Ovary (tissue), 9 donors: ENCODE results near the gene CNTN5. TPM values are rescaled to one million over a fixed set of nuclear protein-coding genes. Genes with fewer than 3 reads are reported as not detected.

Source experiments
- DNase-seq, 5 donors: peaks; one replicate each; pipeline ENCODE4 v3.0.0-alpha.2; 2019 to 2020
- H3K27ac ChIP-seq, 2 donors: fragments of 200-600 bp; one replicate each; pipeline versions ENCODE4 v1.5.1 to v1.8.0; 2019 to 2022
- H3K27me3 ChIP-seq: fragments of 200-600 bp; one replicate; pipeline ENCODE4 v1.8.0; 2022
- H3K36me3 ChIP-seq: fragments of 200-600 bp; sonication (generic); one replicate; pipeline ENCODE4 v1.5.1; 2019
- H3K4me1 ChIP-seq: one replicate; pipeline ENCODE4 v1.8.1; 2013; ENCODE audit warnings: mild to moderate bottlenecking, moderate library complexity; ENCODE audit not compliant: insufficient read depth
- H3K4me3 ChIP-seq: fragments of 200-600 bp; sonication (generic); one replicate; pipeline ENCODE4 v1.5.1; 2017
- H3K9me3 ChIP-seq, 2 donors: fragments of 200-600 bp in 1 of 2; sonication (generic) in 1 of 2; one replicate each; pipeline versions ENCODE4 v1.5.1 to v1.8.1; 2013 to 2019; ENCODE audit warnings: mild to moderate bottlenecking in 1 of 2, moderate library complexity in 1 of 2
- CTCF ChIP-seq, 3 donors: fragments of 450-650 bp in 2 of 3; fragments of 200-600 bp in 1 of 3; IDR thresholded peaks; one replicate each; pipeline versions ENCODE4 v1.5.1 to v1.8.0; 2016 to 2022; ENCODE audit warnings: antibody characterized with exemption in 3 of 3, mild to moderate bottlenecking in 1 of 3
- EP300 ChIP-seq: sonication (generic); formaldehyde crosslinking; IDR thresholded peaks from one replicate; pipeline ENCODE4 v1.6.1; 2017; ENCODE audit warnings: antibody characterized with exemption
- POLR2A ChIP-seq: fragments of 450-650 bp; IDR thresholded peaks from one replicate; pipeline ENCODE4 v1.6.1; 2017; ENCODE audit warnings: antibody characterized with exemption, mild to moderate bottlenecking, moderate library complexity
- WGBS, 3 donors: extraction: QIAGEN DNeasy Blood & Tissue Kit in 1 of 3; methylation state at CpG; one replicate each; pipeline versions ENCODE4 v1.1.5 to v1.1.7; 2013 to 2017; 5-methylcytosine and 5-hydroxymethylcytosine counted together
- intact Hi-C, 4 donors: fragments of 100-400 bp; cut with DNase I; formaldehyde crosslinking; loops; one replicate each; pipeline versions ENCODE4 v1.11.0 to v1.15.1; 2022 to 2023
- polyA plus RNA-seq, 2 donors: library from polyadenylated mRNA; stranded (reverse); fragments of 200-250 nt in 1 of 2; fragments of 350-450 nt in 1 of 2; fragmentation: Illumina TruSeq in 1 of 2; extraction: RNeasy Lipid Tissue Mini Kit (QIAGEN cat#74804) in 1 of 2; gene quantifications; one replicate each; pipeline ENCODE4 v1.2.3, GENCODE V29; 2013 to 2014
- total RNA-seq, 7 donors: library from RNA; depleted of rRNA in 2 of 7; stranded (reverse); fragments of >200 nt in 2 of 7; fragmentation: NEBNext Ultra II Directional in 3 of 7; extraction: Animal tissue kit (Norgen Biotek cat#: 25700) in 3 of 7; gene quantifications; one replicate each; pipeline versions ENCODE4 v1.1.0 to v1.2.4, GENCODE V29; 2016 to 2023
- donor health status: DM: no; HTN: no; CAD: no; lungs with moderate emphysema.
- donor health status: DM: no; HTN: no; CAD: no.
- donor health status: Bipolar disorder and iron deficiency.
- donor health status: DM: yes; HTN: yes; CAD: no.
- donor health status: DM: no; HTN: no; CAD: no.
- donor health status: DM: yes; HTN: yes; CAD: no.

Gene CNTN5
- total and polyA plus RNA-seq, 9 donors, result 0.02 to 1.1 (median 0.15) TPM; not detected in 5

- Histone ChIP-seq H3K4me1 (no peaks in the 10 kb centered on the region), H3K9me3 (no peaks in the 10 kb centered on the region), H3K27me3 (no peaks in the 10 kb centered on the region), H3K36me3 (no peaks in the 10 kb centered on the region), H3K4me3 (no peak overlapping the region), H3K27ac (no peak overlapping the region)
- intact Hi-C loops, result no loop called here
- DNase-seq, result no peak
- no peak for TF ChIP-seq CTCF (IDR thresholded peaks at IDR 0.05)
- TF ChIP-seq EP300, result no peak
- no peak for TF ChIP-seq POLR2A
Measured at GRCh38 chr11:100152766-100153165, 1132.0 kb downstream of the CNTN5 start.

- no peaks in the 10 kb centered on the region for H3K27me3 ChIP-seq
- no peaks in the 10 kb centered on the region for H3K36me3 ChIP-seq
- no peak overlapping the region for H3K4me3 ChIP-seq
- intact Hi-C loops, result loop anchor here in 1 of 4 donors (1.0 kb wide), 1 partner anchor 18 kb away; no protein-coding TSS in a partner anchor
- no peaks in the 10 kb centered on the region for H3K9me3 ChIP-seq
- no peak overlapping the region for H3K27ac ChIP-seq
- DNase-seq, result no peak
- H3K4me1 ChIP-seq, result no peaks in the 10 kb centered on the region
- TF ChIP-seq POLR2A, result no peak
- TF ChIP-seq CTCF (IDR thresholded peaks at IDR 0.05), result no peak
- TF ChIP-seq EP300, result no peak
Measured at GRCh38 chr11:100163471-100163870, 1142.7 kb downstream of the CNTN5 start.

GRCh38 chr11:100174881-100175280 lies 1154.1 kb downstream of the CNTN5 start:
- DNase-seq, result no peak
- TF ChIP-seq CTCF (IDR thresholded peaks at IDR 0.05) (no peak), EP300 (no peak), POLR2A (no peak)

GRCh38 chr11:100176456-100176855 lies 1155.7 kb downstream of the CNTN5 start:
- TF ChIP-seq EP300 (no peak), CTCF (IDR thresholded peaks at IDR 0.05) (no peak), POLR2A (no peak)
- no peaks in the 10 kb centered on the region for H3K9me3 ChIP-seq
- no peak overlapping the region for H3K27ac ChIP-seq
- no peak overlapping the region for H3K4me3 ChIP-seq
- DNase-seq, result no peak
- no peaks in the 10 kb centered on the region for H3K27me3 ChIP-seq
- intact Hi-C loops, result no loop called here
- no peaks in the 10 kb centered on the region for H3K36me3 ChIP-seq
- no peaks in the 10 kb centered on the region for H3K4me1 ChIP-seq

More at GRCh38 chr11:100174881-100175280, 1154.1 kb downstream of the CNTN5 start:
- Histone ChIP-seq H3K9me3 (no peaks in the 10 kb centered on the region), H3K4me3 (no peak overlapping the region), H3K36me3 (no peaks in the 10 kb centered on the region), H3K4me1 (no peaks in the 10 kb centered on the region), H3K27me3 (no peaks in the 10 kb centered on the region), H3K27ac (no peak overlapping the region)
- intact Hi-C loops, result no loop called here
- 37 to 43% (median 41%) methylated on average over 3 of the region's 3 CpGs for WGBS, 3 donors

- no peak for DNase-seq
- H3K4me1 ChIP-seq, result no peaks in the 10 kb centered on the region
- H3K9me3 ChIP-seq, result no peaks in the 10 kb centered on the region
- no peak overlapping the region for H3K27ac ChIP-seq
- WGBS, 3 donors, result 91 to 92% (median 92%) methylated on average over 5 of the region's 5 CpGs
- intact Hi-C loops, result no loop called here
- no peaks in the 10 kb centered on the region for H3K27me3 ChIP-seq
- no peak overlapping the region for H3K4me3 ChIP-seq
- no peaks in the 10 kb centered on the region for H3K36me3 ChIP-seq
- TF ChIP-seq POLR2A, result no peak
- no peak for TF ChIP-seq EP300
- TF ChIP-seq CTCF (IDR thresholded peaks at IDR 0.05), result no peak
Measured at GRCh38 chr11:100177651-100178050, 1156.9 kb downstream of the CNTN5 start.
